Measurements from ENCODE around the gene NCOA1.

DNA sequence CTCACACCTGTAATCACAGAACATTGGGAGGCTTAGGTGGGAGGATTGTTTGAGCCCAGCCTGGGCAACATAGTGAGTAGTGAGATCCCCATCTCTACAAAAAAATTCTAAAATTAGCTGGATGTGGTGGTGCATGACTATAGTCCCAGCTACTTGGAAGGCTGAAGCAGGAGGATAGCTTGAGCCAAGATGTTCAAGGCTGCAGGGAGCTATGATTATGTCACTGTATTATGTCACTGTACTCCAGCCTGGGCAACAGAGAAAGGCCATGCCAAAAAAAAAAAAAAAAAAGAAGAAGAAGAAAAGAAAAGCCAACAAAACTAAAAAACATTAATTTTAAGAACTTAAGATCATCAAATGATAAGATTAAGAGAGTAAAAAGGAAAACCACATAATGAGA, 17.4 kb upstream of the NCOA1 start:
- TF ChIP-seq, protein P1, sequence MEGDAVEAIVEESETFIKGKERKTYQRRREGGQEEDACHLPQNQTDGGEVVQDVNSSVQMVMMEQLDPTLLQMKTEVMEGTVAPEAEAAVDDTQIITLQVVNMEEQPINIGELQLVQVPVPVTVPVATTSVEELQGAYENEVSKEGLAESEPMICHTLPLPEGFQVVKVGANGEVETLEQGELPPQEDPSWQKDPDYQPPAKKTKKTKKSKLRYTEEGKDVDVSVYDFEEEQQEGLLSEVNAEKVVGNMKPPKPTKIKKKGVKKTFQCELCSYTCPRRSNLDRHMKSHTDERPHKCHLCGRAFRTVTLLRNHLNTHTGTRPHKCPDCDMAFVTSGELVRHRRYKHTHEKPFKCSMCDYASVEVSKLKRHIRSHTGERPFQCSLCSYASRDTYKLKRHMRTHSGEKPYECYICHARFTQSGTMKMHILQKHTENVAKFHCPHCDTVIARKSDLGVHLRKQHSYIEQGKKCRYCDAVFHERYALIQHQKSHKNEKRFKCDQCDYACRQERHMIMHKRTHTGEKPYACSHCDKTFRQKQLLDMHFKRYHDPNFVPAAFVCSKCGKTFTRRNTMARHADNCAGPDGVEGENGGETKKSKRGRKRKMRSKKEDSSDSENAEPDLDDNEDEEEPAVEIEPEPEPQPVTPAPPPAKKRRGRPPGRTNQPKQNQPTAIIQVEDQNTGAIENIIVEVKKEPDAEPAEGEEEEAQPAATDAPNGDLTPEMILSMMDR (IDR thresholded peaks at IDR 0.05): no peak
- TF ChIP-seq POLR2A (IDR thresholded peaks at IDR 0.05): no peak
